Measurements from ENCODE around the gene PKP2. TPM values are rescaled to one million over a fixed set of nuclear protein-coding genes. Genes with fewer than 3 reads are reported as not detected.

Gene PKP2
- total and polyA plus RNA-seq, 9 of the 15 experiments (the other 6 are each of a cell fraction or from before 2014, with no cell fraction given), result 1.6 to 4.2 (median 2.8) TPM

DNA sequence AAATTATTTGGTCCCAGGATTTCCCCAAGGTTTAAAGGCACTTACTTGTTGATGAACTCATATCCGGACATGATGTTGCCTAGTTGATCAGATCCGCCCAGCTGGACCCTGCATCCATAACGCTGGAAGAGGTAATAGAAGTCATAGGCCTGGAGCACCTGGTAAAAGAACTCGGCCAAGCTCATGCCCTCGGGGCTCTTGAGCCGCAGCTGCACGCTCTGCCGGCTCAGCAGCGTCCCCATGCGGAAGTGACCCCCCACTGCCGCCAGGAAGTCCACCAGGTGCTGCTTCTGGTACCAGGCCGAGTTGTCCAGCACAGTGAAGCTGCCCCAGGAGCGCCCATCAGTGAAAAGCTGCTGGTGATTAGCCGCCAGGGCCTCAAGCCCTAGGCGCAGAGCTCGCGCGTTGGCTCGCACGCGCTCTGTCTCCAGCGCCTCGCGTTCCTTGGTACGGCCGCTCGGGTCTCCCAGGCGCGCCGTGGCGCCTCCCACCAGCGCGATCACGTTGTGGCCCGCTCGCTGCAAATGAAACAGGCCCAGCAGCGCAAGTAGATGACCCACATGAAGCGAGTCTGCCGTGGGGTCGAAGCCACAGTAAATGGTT lies 141.4 kb downstream of the PKP2 start (continued):
- TF ChIP-seq FIP1L1 (IDR thresholded peaks at IDR 0.05; ENCODE audit: low read depth, low read length, poor library complexity, severe bottlenecking) (peak; percentile 81), CCNT2 (IDR thresholded peaks at IDR 0.05; ENCODE audit: borderline replicate concordance, extremely low read depth, insufficient read length, low read depth, low read length) (peak; percentile 38), SMAD2 (IDR thresholded peaks at IDR 0.05; ENCODE audit: low read depth, low read length) (no peak), CXXC5 (CRISPR knock-in tag; IDR thresholded peaks at IDR 0.05) (no peak; the same call in 1 of the 2 replicates), FOSL1 (tag; conservative IDR thresholded peaks at IDR 0.05) (peak; percentile 28; the same call in 1 of the 2 replicates), EP400 (IDR thresholded peaks at IDR 0.05) (peak; percentile 64), FOXP1 (CRISPR knock-in tag; IDR thresholded peaks at IDR 0.05) (no peak; the same call in 1 of the 2 replicates), SAP30 (IDR thresholded peaks at IDR 0.05; ENCODE audit: borderline replicate concordance, insufficient read depth, low read depth, low read length, poor library complexity, severe bottlenecking) (peak; percentile 42), CHD1 (IDR thresholded peaks at IDR 0.05; ENCODE audit: low read length) (no peak), SMC3 (conservative IDR thresholded peaks at IDR 0.05; ENCODE audit: insufficient read depth, low read depth, low read length) (peak; percentile 44; the same call in 1 of the 2 replicates), BRCA1 (IDR thresholded peaks at IDR 0.05) (no peak), BRCA1 (CRISPR knock-in tag; IDR thresholded peaks at IDR 0.05) (0 out of 2 replicates have a peak, but pooled peaks have one; percentile 43), TGIF2 (CRISPR knock-in tag; IDR thresholded peaks at IDR 0.05) (0 out of 2 replicates have a peak, but pooled peaks have one; percentile 49), RAD21 (CRISPR knock-in tag; conservative IDR thresholded peaks at IDR 0.05 in 1 of 2, IDR thresholded peaks at IDR 0.05 in 1 of 2) (peak; percentile 63 to 74), E2F3 (CRISPR knock-in tag; IDR thresholded peaks at IDR 0.05) (no peak)
- TF ChIP-seq, protein P1, sequence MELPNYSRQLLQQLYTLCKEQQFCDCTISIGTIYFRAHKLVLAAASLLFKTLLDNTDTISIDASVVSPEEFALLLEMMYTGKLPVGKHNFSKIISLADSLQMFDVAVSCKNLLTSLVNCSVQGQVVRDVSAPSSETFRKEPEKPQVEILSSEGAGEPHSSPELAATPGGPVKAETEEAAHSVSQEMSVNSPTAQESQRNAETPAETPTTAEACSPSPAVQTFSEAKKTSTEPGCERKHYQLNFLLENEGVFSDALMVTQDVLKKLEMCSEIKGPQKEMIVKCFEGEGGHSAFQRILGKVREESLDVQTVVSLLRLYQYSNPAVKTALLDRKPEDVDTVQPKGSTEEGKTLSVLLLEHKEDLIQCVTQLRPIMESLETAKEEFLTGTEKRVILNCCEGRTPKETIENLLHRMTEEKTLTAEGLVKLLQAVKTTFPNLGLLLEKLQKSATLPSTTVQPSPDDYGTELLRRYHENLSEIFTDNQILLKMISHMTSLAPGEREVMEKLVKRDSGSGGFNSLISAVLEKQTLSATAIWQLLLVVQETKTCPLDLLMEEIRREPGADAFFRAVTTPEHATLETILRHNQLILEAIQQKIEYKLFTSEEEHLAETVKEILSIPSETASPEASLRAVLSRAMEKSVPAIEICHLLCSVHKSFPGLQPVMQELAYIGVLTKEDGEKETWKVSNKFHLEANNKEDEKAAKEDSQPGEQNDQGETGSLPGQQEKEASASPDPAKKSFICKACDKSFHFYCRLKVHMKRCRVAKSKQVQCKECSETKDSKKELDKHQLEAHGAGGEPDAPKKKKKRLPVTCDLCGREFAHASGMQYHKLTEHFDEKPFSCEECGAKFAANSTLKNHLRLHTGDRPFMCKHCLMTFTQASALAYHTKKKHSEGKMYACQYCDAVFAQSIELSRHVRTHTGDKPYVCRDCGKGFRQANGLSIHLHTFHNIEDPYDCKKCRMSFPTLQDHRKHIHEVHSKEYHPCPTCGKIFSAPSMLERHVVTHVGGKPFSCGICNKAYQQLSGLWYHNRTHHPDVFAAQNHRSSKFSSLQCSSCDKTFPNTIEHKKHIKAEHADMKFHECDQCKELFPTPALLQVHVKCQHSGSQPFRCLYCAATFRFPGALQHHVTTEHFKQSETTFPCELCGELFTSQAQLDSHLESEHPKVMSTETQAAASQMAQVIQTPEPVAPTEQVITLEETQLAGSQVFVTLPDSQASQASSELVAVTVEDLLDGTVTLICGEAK (IDR thresholded peaks at IDR 0.05), result 0 out of 2 replicates have a peak, but pooled peaks have one; percentile 54
- TF ChIP-seq, protein P1 (CRISPR knock-in tag; IDR thresholded peaks at IDR 0.05), result no peak
- TF ChIP-seq, protein P2, sequence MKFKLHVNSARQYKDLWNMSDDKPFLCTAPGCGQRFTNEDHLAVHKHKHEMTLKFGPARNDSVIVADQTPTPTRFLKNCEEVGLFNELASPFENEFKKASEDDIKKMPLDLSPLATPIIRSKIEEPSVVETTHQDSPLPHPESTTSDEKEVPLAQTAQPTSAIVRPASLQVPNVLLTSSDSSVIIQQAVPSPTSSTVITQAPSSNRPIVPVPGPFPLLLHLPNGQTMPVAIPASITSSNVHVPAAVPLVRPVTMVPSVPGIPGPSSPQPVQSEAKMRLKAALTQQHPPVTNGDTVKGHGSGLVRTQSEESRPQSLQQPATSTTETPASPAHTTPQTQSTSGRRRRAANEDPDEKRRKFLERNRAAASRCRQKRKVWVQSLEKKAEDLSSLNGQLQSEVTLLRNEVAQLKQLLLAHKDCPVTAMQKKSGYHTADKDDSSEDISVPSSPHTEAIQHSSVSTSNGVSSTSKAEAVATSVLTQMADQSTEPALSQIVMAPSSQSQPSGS (CRISPR knock-in tag; IDR thresholded peaks at IDR 0.05), result 0 out of 2 replicates have a peak, but pooled peaks have one; percentile 17
